Esophagus squamous epithelium (tissue), 4 donors: ENCODE measurements around the gene FILIP1.

Experiments
- CTCF ChIP-seq, 6 experiments: fragments of 450-650 bp in 4 of 6; fragments of 200-600 bp in 2 of 6; sonication (generic) in 2 of 6; IDR thresholded peaks; one replicate each; pipeline ENCODE4 v1.5.1; 2016 to 2019; ENCODE audit warnings: antibody characterized with exemption in 6 of 6, mild to moderate bottlenecking in 4 of 6, moderate library complexity in 4 of 6
- POLR2A ChIP-seq, 4 donors: fragments of 450-650 bp; IDR thresholded peaks; one replicate each; pipeline ENCODE4 v1.6.1; 2017; ENCODE audit warnings: antibody characterized with exemption in 4 of 4, mild to moderate bottlenecking in 4 of 4, moderate library complexity in 3 of 4

- TF ChIP-seq CTCF (IDR thresholded peaks at IDR 0.05) (no peak), POLR2A (IDR thresholded peaks at IDR 0.05) (no peak)
Measured at GRCh38 chr6:75349262-75349984, 144.2 kb downstream of the FILIP1 start.
